Astrocyte (in vitro differentiated cells and primary cell): Measurements from ENCODE around the gene WDR4. TPM values are rescaled to one million over a fixed set of nuclear protein-coding genes. Genes with fewer than 3 reads are reported as not detected.
"Not testable (repeated sequence)": the region's sequence is repeated elsewhere in the genome, so short reads cannot be mapped to it uniquely, and the experiment has no call there.

Experiments used
- DNase-seq: peaks from one replicate; pipeline ENCODE4 v3.0.0-alpha.2; 2010; ENCODE audit warnings: low read depth
- FAIRE-seq: peaks from 2 replicates; lab custom pipeline; 2011; peaks lifted over from hg19 to GRCh38; lab: Jason Lieb, UNC
- H2AFZ ChIP-seq: 2 replicates; pipeline ENCODE4 v1.6.0; 2012; ENCODE audit warnings: low read depth, low read length, inconsistent platforms
- H3K27ac ChIP-seq: 2 replicates; pipeline ENCODE4 v1.5.1; 2011; ENCODE audit warnings: low read depth, low read length, inconsistent platforms
- H3K27me3 ChIP-seq: 2 replicates; pipeline ENCODE4 v1.6.0; 2011; ENCODE audit warnings: low read length, inconsistent platforms; ENCODE audit not compliant: insufficient read depth
- H3K36me3 ChIP-seq: 2 replicates; pipeline ENCODE4 v1.5.1; 2011; ENCODE audit warnings: low read length, inconsistent platforms; ENCODE audit not compliant: insufficient read depth
- H3K4me1 ChIP-seq: 2 replicates; pipeline ENCODE4 v1.5.1; 2011; ENCODE audit warnings: low read length, inconsistent platforms; ENCODE audit not compliant: insufficient read depth
- H3K4me2 ChIP-seq: 2 replicates; pipeline ENCODE4 v1.6.0; 2012; ENCODE audit warnings: low read length, inconsistent platforms
- H3K4me3 ChIP-seq: 2 replicates; pipeline ENCODE4 v1.5.1; 2011; ENCODE audit warnings: low read depth, mild to moderate bottlenecking, low read length, inconsistent platforms; ENCODE audit not compliant: insufficient read depth
- H3K79me2 ChIP-seq: 2 replicates; pipeline ENCODE4 v1.6.0; 2012; ENCODE audit warnings: mild to moderate bottlenecking, low read length, inconsistent platforms; ENCODE audit not compliant: insufficient read depth
- H3K9ac ChIP-seq: 2 replicates; pipeline ENCODE4 v1.6.0; 2012; ENCODE audit warnings: mild to moderate bottlenecking, low read length, inconsistent platforms
- H3K9me3 ChIP-seq: 2 replicates; pipeline ENCODE4 v1.5.1; 2012; ENCODE audit warnings: low read depth, mild to moderate bottlenecking, low read length, inconsistent platforms; ENCODE audit not compliant: insufficient read depth
- H4K20me1 ChIP-seq: 2 replicates; pipeline ENCODE4 v1.6.0; 2012; ENCODE audit warnings: low read length, inconsistent platforms; ENCODE audit not compliant: insufficient read depth
- H3K27ac Mint-ChIP-seq: one replicate; pipeline ENCODE4 v1.8.0; 2021; ENCODE audit warnings: mild to moderate bottlenecking, mixed read lengths; ENCODE audit not compliant: unreplicated experiment
- H3K27me3 Mint-ChIP-seq: one replicate; pipeline ENCODE4 v1.8.0; 2021; ENCODE audit warnings: low read depth, mixed read lengths; ENCODE audit not compliant: unreplicated experiment
- H3K36me3 Mint-ChIP-seq: one replicate; pipeline ENCODE4 v1.8.0; 2021; ENCODE audit warnings: low read depth, mixed read lengths; ENCODE audit not compliant: unreplicated experiment
- H3K4me1 Mint-ChIP-seq: one replicate; pipeline ENCODE4 v1.8.0; 2021; ENCODE audit warnings: low read depth, mixed read lengths; ENCODE audit not compliant: unreplicated experiment
- H3K4me3 Mint-ChIP-seq: one replicate; pipeline ENCODE4 v1.8.0; 2021; ENCODE audit warnings: mild to moderate bottlenecking, moderate library complexity, mixed read lengths; ENCODE audit not compliant: unreplicated experiment
- H3K9me3 Mint-ChIP-seq: one replicate; pipeline ENCODE4 v1.8.0; 2021; ENCODE audit warnings: mild to moderate bottlenecking, mixed read lengths; ENCODE audit not compliant: unreplicated experiment
- CTCF ChIP-seq: IDR thresholded peaks from 2 replicates; pipeline ENCODE4 v1.5.1; 2011; ENCODE audit warnings: low read depth, mild to moderate bottlenecking, inconsistent platforms, low read length, moderate library complexity; ENCODE audit not compliant: insufficient read depth
- EZH2 ChIP-seq: IDR thresholded peaks from 2 replicates; pipeline ENCODE4 v1.6.1; 2012; ENCODE audit warnings: mild to moderate bottlenecking, low read length, inconsistent platforms; ENCODE audit not compliant: insufficient read depth
- total RNA-seq: library from RNA; stranded (reverse); gene quantifications from 2 replicates; pipeline ENCODE4 v1.2.1, GENCODE V29; 2021

WDR4 gene
- total RNA-seq, 1 donor from 2014 or later = 20.5 TPM

- no peaks in the 10 kb centered on the region for H3K27me3 Mint-ChIP-seq
- no peak for FAIRE-seq
Observed at GRCh38 chr21:42839271-42840231, 39.8 kb downstream of the WDR4 start.

GRCh38 chr21:42838212-42838690 is 41.1 kb downstream of the WDR4 start:
- not testable (repeated sequence) for DNase-seq, H3K9me3 Mint-ChIP-seq, H3K27ac Mint-ChIP-seq, H3K9ac ChIP-seq, H3K9me3 ChIP-seq, H3K27me3 ChIP-seq, H3K27ac ChIP-seq, H3K27me3 Mint-ChIP-seq, FAIRE-seq, H3K4me3 Mint-ChIP-seq, H2AFZ ChIP-seq, H3K4me1 ChIP-seq, H3K4me1 Mint-ChIP-seq, H3K4me2 ChIP-seq, H3K4me3 ChIP-seq
- H3K79me2 ChIP-seq = peaks cover 10% of the 10 kb centered on the region
- H3K36me3 Mint-ChIP-seq = peaks cover 11% of the 10 kb centered on the region
- H3K36me3 ChIP-seq = peaks cover 12% of the 10 kb centered on the region
- peaks cover 57% of the 10 kb centered on the region for H4K20me1 ChIP-seq

More at GRCh38 chr21:42839271-42840231, 39.8 kb downstream of the WDR4 start:
- Histone ChIP-seq H3K4me3 (no peak overlapping the region), H3K27me3 (no peaks in the 10 kb centered on the region), H3K4me1 (no peaks in the 10 kb centered on the region), H3K9me3 (no peaks in the 10 kb centered on the region), H3K36me3 (peaks cover 12% of the 10 kb centered on the region), H3K27ac (no peak overlapping the region), H2AFZ (no peak overlapping the region), H3K79me2 (peaks cover 19% of the 10 kb centered on the region), H3K4me2 (no peak overlapping the region), H3K9ac (no peak overlapping the region), H4K20me1 (peaks cover 59% of the 10 kb centered on the region)
- no peak for TF ChIP-seq CTCF
- TF ChIP-seq EZH2 = no peak
- no peaks in the 10 kb centered on the region for H3K4me1 Mint-ChIP-seq
- no peak overlapping the region for H3K4me3 Mint-ChIP-seq
- no peak for DNase-seq
- no peaks in the 10 kb centered on the region for H3K9me3 Mint-ChIP-seq
- H3K27ac Mint-ChIP-seq = no peak overlapping the region
- H3K36me3 Mint-ChIP-seq = peaks cover 11% of the 10 kb centered on the region

GRCh38 chr21:42837421-42838211 is 41.7 kb downstream of the WDR4 start:
- Mint-ChIP-seq H3K36me3 (peaks cover 7% of the 10 kb centered on the region), H3K9me3 (no peaks in the 10 kb centered on the region), H3K4me3 (no peak overlapping the region), H3K27ac (no peak overlapping the region), H3K27me3 (no peaks in the 10 kb centered on the region), H3K4me1 (peaks cover 3% of the 10 kb centered on the region)
- no peak overlapping the region for H2AFZ ChIP-seq
- H3K27ac ChIP-seq = no peak overlapping the region
- no peaks in the 10 kb centered on the region for H3K9me3 ChIP-seq
- H3K27me3 ChIP-seq = no peaks in the 10 kb centered on the region
- no peaks in the 10 kb centered on the region for H3K4me1 ChIP-seq
- peaks cover 12% of the 10 kb centered on the region for H3K36me3 ChIP-seq
- peaks cover 57% of the 10 kb centered on the region for H4K20me1 ChIP-seq
- no peak for TF ChIP-seq CTCF
- TF ChIP-seq EZH2 = no peak
- no peak for FAIRE-seq
- DNase-seq = no peak
- no peak overlapping the region for H3K9ac ChIP-seq
- peaks cover 4% of the 10 kb centered on the region for H3K79me2 ChIP-seq
- H3K4me3 ChIP-seq = no peak overlapping the region
- no peak overlapping the region for H3K4me2 ChIP-seq
